GM19463 (cell line): ENCODE data around the gene TMEM163.
"Not testable (repeated sequence)": the region's sequence is repeated elsewhere in the genome, so short reads cannot be mapped to it uniquely, and the experiment has no call there.

Source experiments
- ATAC-seq: cut with Tn5 transposase; IDR thresholded peaks from one replicate; pipeline ENCODE4 v1.9.1; 2021; ENCODE audit warnings: mild to moderate bottlenecking, moderate library complexity; ENCODE audit not compliant: unreplicated experiment

TMEM163 gene

DNA sequence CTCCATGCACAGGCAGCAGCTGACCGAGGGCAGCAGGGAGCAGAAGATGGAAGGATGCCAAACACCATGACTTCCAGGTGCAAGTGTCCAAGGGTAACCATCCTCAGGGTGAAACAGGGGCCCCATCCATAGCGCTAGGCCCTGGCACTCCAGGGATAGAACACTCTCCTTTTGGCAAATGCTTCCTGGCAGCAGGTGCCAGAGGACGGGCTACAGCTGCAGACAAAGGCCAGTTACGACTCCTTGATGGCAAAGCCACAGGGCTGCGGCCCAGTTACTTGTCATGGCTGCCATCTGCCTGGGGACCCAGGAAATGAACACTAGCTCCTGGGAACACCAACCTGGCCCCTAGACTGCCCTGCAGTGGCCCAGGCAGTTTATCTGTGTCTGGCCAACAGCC, 178.8 kb downstream of the TMEM163 start:
- no peak for ATAC-seq

GRCh38 chr2:134537702-134538101, 181.1 kb downstream of the TMEM163 start:
- no peak for ATAC-seq

DNA sequence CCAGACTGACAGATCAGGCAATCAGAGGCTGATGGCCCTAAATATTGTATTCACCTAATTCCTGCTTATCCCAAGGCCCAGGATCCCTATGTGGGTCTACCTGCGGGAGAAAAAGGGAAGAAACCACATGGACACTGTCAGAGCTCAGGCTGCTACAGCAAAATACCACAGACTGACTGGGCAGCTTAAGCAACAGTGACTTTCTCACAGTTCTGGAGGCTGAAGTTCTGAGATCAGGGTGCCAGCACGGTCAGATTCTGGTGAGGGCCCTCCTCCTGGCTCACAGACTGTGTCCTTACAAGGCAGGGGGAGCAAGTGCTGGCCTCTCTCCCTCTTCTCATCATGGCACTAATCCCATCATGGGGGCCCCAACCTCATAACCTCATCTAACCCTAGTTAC, 181.7 kb downstream of the TMEM163 start:
- ATAC-seq, result no peak

DNA sequence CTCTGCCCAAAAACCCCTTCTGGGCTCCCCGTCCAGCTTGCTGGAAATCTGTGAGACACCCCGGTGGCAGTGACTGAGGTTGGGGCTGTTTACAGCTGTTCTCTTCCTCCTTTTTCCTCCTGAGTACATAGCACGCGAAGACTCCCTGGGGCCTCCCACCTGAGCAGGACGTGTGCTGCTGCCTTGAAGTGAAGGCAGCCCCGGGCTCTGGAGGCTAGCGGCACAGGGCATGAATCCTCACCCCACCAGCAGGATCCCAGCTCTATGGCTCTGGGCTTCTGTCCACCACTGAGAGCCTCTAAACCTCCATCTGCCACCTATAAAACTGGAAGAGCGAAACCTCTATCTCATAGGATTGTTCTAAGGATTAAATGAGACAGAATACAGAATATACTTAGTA, 182.5 kb downstream of the TMEM163 start:
- ATAC-seq, result no peak

DNA sequence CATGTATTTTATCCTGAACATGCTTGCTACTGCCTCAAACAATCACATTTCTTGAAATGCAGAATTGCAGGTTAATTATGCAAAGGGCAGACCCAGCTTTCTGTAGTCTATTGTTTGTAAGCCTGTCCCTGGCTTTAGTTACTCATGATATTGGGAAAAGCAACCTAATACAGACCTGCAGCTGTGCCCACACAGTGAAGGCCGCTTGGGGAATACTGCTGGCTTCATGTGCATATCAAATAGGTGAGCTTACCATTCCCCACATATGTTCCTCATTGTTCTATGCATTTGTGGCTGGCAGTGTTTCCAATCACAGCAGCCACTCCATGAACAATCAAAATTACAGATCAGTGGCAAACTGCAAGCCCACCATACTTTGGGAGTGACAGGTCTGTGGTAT, 186.3 kb downstream of the TMEM163 start:
- ATAC-seq, result no peak

GRCh38 chr2:134527381-134527780, 191.4 kb downstream of the TMEM163 start:
- no peak for ATAC-seq

DNA sequence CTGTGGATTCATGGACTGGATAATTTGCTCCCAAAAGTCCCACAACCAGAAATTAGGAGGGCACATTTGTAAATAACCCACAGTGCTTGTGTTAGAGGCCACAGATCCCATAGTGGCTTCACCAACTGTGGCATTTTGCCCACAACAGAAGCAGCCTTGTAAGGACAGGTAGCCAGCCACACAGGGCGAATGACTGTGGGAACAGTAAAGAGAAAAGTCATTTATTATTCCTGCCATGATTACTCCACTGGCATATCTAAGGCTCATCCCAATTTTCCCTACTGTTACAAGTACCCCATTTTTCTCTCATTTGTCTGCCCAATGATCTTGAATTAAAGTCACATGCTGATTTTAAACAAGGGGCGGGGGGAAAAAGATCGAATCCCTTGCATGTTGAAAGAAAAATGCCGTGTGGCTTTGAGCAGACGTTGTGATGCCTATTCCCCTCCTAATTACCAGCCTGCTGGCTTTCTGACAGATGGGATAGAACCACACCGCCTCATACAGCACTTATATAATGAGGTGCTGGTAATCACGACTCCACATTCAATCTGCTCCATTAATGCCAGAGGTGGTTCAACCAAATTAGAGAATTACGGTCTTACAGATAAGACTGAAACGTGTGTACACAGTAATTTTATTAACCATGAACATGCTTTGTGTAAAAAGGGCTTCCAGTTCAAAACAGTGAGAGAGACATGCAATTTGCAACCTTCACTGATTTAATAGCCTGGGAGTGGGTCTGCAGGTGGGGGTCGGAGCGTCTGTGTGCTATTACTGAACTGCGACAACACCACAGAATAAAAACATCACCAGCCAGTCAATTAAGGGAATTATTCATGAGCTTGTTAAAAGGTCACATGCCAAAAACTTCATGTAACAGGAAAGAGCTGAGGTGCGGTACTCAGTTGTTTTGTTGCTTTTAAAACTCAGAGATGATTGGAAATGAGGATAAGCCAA, 196.0 kb downstream of the TMEM163 start:
- no peak for ATAC-seq

DNA sequence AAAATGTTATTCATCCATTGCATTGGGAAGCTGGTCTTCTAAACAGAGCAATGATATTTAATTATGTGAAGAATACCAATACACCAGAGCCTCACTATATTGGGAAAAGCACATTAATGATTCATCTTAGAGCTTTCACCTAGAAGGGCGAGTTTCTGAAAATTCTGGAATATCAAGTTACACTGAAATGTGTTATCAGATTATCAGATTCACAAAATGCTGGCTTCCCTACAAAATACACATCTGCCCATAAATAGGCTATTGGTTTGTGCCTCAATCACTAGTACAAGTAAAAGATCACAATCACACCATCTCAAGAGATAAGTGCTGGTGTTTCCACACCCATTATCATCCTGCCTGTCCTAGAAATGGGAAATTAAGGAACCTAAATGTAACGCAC, 200.7 kb downstream of the TMEM163 start:
- ATAC-seq, result no peak

DNA sequence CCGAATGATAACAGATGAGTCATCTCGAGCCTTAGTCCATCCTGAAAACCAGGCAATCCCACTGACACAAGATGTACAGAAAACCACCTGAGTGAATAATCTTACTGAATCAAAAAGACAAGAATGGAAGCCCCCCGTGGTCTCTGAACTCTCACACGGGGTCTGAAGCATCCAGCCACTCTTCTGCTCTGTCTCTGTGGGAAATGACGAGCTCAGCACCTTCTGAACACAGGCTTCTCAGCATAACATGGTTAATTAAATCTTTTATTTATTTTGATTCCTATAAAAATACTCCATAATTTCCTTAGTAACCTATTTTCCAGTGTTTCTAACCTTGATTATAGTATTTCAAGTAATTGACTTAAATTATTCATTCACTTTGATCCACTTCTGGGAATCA, 203.7 kb downstream of the TMEM163 start:
- no peak for ATAC-seq

DNA sequence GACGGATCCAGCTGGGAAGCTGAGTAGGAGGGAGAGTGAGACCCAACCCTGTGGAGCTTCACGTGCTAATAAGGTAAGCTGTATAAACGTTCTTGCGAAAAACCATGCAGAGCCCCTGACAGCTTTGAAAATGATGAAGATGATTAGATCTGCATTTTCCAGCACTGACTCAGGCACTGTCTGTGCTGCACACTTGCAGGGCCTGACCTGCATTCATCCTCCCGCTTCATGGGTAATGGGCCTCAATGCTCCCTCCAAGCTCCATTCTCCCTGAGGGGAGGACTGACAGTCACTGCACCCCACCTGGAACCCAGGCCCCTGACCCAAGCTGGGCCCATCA, 205.4 kb downstream of the TMEM163 start:
- no peak for ATAC-seq

DNA sequence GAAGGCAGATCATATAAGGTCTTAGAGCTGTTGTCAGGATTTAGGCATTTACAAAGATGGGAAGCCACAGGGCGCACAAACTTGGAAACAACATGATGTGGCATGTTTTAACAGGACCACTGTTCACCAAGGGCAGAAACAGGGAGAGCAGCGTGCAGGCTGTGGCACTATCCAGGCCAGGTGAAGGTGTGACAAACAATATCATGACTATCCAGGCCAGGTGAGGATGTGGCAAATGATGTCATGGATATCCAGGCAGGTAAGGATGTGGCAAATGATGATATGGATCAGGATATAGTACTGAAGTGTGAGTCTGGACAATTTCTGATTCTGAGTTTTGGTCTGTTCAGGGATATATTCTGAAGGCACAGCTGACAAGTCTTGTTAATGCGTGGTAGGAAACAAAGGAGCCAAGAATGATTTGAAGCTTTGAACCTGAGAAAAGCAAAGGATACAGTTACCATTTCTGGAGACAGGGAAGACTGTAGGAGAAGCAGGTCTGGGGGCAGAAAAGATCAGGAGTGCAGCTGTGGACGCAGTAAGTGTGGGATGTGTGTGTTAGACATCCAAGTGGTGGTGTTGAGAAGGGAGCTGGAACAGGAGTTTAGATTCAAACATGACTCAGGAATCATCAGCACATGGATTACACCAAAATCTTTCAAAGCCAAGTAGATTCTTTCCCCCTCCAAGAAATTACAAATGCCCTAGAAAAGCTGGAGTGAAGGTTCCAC, 205.9 kb downstream of the TMEM163 start:
- no peak for ATAC-seq

DNA sequence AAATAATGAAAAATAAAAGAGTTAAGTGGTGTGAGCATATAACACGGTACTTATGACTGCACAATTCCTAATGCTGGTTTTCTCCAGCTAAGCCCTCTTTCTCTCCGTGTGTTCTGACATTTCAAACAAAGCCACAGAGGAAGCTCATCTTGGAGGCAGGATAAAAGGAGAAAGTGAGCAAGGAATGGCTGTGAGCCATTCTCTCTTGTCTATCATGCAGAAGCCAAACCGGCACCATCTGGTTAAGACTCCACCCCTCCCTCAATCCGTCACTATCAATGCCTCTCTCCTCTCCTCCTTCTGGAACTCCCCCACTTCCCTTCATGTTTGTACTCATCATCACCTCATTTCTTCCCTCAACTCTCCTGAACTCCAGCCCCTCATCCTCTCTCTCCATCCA, 210.4 kb downstream of the TMEM163 start:
- ATAC-seq, result no peak

DNA sequence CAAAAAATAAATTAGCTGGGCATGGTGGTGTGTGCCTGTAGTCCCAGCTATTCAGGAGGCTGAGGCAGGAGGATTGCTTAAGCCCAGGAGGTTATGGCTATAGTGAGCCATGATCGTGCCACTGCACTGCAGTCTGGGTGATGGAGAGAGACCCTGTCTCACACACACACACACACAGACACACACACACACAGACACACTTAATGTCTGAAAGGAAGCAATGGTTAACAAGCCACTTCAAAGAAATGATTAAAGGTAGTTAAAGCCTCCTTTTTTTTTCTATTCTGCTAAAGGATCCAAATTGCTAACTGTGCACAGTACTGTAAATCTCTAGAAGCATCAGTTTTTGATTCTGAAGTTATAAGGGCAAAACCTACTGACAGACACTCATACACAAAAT, 211.1 kb downstream of the TMEM163 start:
- ATAC-seq, result no peak

- ATAC-seq, result not testable (repeated sequence)
Measured at GRCh38 chr2:134507159-134507558, 211.6 kb downstream of the TMEM163 start.

- ATAC-seq, result no peak
Measured at GRCh38 chr2:134505446-134505845, 213.4 kb downstream of the TMEM163 start.

GRCh38 chr2:134504586-134505336, 214.0 kb downstream of the TMEM163 start:
- ATAC-seq, result no peak

DNA sequence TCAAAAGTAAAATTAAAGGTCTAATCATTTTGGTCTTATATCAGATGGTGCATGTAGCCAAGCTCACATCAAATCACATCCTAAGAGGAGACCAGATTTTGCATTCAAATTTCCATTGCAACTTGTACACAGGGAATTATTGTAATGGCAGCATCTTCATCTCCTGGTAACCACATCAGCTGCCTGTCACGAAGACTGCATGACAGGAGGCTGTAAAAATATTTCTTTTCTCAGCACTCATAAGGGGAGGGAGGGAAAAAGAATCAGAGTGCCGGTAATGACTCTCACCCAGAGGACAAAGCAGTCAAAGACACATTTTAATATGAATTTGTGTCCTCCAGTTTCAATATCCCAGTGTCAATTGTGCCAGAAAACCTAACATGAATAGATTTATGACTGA, 216.7 kb downstream of the TMEM163 start:
- no peak for ATAC-seq

DNA sequence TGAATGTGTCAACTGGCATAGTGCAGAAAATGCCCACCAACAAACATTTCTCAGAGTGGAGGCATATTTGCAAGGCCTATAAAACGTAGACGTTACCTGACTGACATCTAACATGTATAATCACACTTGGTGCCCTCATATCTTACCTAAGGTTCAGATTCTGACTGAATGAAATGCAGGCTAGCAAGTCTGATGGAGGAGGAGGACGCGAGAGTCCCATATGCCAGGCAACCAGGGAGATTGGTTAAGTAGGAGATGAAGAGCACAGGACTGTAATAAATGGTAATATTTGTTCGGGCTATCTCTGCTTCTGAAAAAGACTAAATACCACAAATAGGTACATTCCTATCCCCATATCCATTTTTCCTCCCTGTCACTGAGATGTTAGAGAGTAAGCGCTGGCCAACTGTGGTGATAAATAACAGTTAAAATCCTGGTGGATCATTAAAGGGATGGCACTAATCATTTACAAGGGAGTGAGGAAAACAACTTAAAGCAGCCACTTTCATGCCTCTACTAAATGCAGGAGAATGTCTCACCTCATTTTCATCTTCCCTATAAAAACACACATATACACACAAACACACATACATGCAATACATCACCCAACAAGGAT, 217.2 kb downstream of the TMEM163 start:
- ATAC-seq, result no peak

DNA sequence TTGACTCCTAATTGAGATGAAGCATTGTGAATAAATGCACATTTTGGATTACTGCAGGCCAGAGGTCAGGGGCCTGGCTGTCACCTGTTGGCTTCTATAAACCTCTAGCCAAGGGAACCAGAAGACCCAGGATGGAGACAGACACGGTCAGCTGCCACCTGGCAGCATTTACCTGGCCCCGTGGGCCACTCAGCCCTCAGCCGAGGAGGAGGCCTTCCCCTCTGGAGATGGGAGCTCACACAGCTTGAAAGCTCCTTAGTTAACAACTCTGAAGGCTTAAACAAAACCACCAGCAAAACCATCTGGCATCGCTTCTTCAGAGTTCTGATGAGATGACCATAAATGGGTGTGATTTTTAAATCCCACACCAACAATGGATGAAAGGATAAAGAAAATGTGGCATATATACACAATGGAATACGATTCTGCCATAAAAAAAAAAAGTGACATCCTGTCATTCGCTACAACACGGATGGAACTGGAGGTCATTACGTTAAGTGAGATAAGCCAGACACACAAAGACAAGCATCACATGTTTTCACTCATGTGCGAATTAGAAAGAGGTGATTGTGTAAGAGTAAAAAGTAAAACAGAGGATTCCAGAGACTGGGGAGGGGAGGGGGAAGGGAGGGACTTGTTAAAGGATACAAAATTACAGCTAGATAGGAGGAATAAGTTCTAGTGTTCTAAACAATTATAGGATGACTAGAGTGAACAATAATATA, 218.4 kb downstream of the TMEM163 start:
- no peak for ATAC-seq

DNA sequence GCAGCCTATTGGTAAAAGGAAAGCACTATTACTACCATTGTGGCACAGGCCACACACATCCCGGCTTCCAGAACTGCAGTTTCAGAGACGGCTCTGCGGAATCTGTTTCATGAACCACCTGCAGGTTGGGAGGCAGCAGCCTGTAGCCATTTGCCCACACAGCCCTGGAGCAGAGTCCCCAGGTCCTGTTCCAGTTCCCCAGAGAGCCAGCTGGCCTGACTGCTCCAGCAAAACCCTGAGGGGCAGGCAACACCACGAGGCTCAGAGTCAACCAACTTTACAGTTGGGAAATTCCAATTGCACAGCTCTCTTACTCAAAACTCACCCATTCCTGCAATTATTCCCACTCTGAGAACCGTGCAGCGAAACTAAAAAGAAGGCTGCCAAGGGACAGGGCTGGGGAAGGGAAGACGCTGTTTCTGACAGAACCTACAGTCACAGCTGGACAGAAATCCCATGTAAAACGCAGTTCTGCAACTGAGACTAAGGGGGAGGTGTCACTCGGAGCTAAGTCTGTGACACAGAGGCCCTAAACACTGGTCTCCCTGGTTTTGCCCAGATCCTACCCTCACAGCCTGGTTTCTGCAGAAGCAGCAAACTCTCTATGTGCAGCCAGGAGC, 219.4 kb downstream of the TMEM163 start:
- ATAC-seq, result no peak
